ENCODE measurements around the gene AFF3.

AFF3 gene

GRCh38 chr2:99607861-99608491 is 534.4 kb downstream of the AFF3 start:
- H4K8ac ChIP-seq (ENCODE audit: low read depth, low read length), result no peak overlapping the region
- WGBS (ENCODE audit: extremely low coverage, insufficient coverage, insufficient read length), result no CpG with 5 or more reads among the region's 4 CpGs

GRCh38 chr2:99607454-99607853 is 534.9 kb downstream of the AFF3 start:
- DNase-seq, result no peak
- no peak overlapping the region for H3K27ac ChIP-seq (ENCODE audit: low read depth, low read length)
- H3K36me3 ChIP-seq (ENCODE audit: control insufficient read depth in 1 of 2, insufficient read depth in 2 of 2, low read length in 2 of 2), result peaks cover 0 to 2% of the 10 kb centered on the region in 2 experiments
- peak overlapping the region; percentile 95 for H2BK120ac ChIP-seq (ENCODE audit: insufficient read depth, low read length, poor library complexity)
- H4K8ac ChIP-seq (ENCODE audit: low read depth, low read length), result no peak overlapping the region
- H3K18ac ChIP-seq (ENCODE audit: low read length), result no peak overlapping the region
- H2AFZ ChIP-seq (ENCODE audit: insufficient read depth, low read length, poor library complexity), result no peak overlapping the region
- H3K23ac ChIP-seq (ENCODE audit: low read length), result no peak overlapping the region
- no peak overlapping the region for H3K4ac ChIP-seq (ENCODE audit: low read depth, low read length)
- H4K91ac ChIP-seq (ENCODE audit: low read depth, low read length), result peak overlapping the region; percentile 92
- WGBS (ENCODE audit: extremely low coverage, insufficient coverage, insufficient read length), result no CpG with 5 or more reads among the region's 4 CpGs
- H3K9ac ChIP-seq (ENCODE audit: low read length), result no peak overlapping the region
- H3K9me3 ChIP-seq (ENCODE audit: insufficient read depth, low read depth, low read length), result no peaks in the 10 kb centered on the region
- H3K4me3 ChIP-seq (ENCODE audit: low read depth, low read length), result no peak overlapping the region
- H4K12ac ChIP-seq (ENCODE audit: low read depth, low read length), result no peak overlapping the region
- no peak overlapping the region for H3K4me2 ChIP-seq (ENCODE audit: low read length)
- no peak overlapping the region for H2BK5ac ChIP-seq (ENCODE audit: low read depth, low read length, poor library complexity)
- peak overlapping the region; percentile 99 for H2BK12ac ChIP-seq (ENCODE audit: low read length)
- H3K79me1 ChIP-seq (ENCODE audit: low read length), result peaks cover 13% of the 10 kb centered on the region
- H2AK5ac ChIP-seq (ENCODE audit: low read length), result peak overlapping the region; percentile 99
- no peaks in the 10 kb centered on the region for H3K79me2 ChIP-seq (ENCODE audit: control insufficient read depth, insufficient read depth, low read length, poor library complexity)
- H3K14ac ChIP-seq (ENCODE audit: low read length), result peak overlapping the region; percentile 75
- H3K4me1 ChIP-seq (ENCODE audit: control insufficient read depth in 1 of 2, insufficient read depth in 2 of 2, low read length in 2 of 2), result peaks cover 6 to 17% of the 10 kb centered on the region in 2 experiments
- H3K27me3 ChIP-seq (ENCODE audit: insufficient read depth, low read length), result no peaks in the 10 kb centered on the region

More at GRCh38 chr2:99607861-99608491, 534.4 kb downstream of the AFF3 start:
- no peak overlapping the region for H3K4me2 ChIP-seq (ENCODE audit: low read length)
- H3K23ac ChIP-seq (ENCODE audit: low read length), result no peak overlapping the region
- H3K79me1 ChIP-seq (ENCODE audit: low read length), result peaks cover 13% of the 10 kb centered on the region
- H3K27me3 ChIP-seq (ENCODE audit: insufficient read depth, low read length), result no peaks in the 10 kb centered on the region
- H3K4me1 ChIP-seq (ENCODE audit: control insufficient read depth in 1 of 2, insufficient read depth in 2 of 2, low read length in 2 of 2), result peaks cover 3 to 12% of the 10 kb centered on the region in 2 experiments
- no peak overlapping the region for H3K27ac ChIP-seq (ENCODE audit: low read depth, low read length)
- H3K9ac ChIP-seq (ENCODE audit: low read length), result no peak overlapping the region
- H3K18ac ChIP-seq (ENCODE audit: low read length), result no peak overlapping the region
- H3K79me2 ChIP-seq (ENCODE audit: control insufficient read depth, insufficient read depth, low read length, poor library complexity), result no peaks in the 10 kb centered on the region
- H2BK12ac ChIP-seq (ENCODE audit: low read length), result no peak overlapping the region
- H2BK120ac ChIP-seq (ENCODE audit: insufficient read depth, low read length, poor library complexity), result no peak overlapping the region
- H2AK5ac ChIP-seq (ENCODE audit: low read length), result no peak overlapping the region
- H3K4me3 ChIP-seq (ENCODE audit: low read depth, low read length), result no peak overlapping the region
- no peak overlapping the region for H2AFZ ChIP-seq (ENCODE audit: insufficient read depth, low read length, poor library complexity)
- no peak overlapping the region for H3K14ac ChIP-seq (ENCODE audit: low read length)
- no peak overlapping the region for H3K4ac ChIP-seq (ENCODE audit: low read depth, low read length)
- H4K91ac ChIP-seq (ENCODE audit: low read depth, low read length), result no peak overlapping the region
- peaks cover 0 to 2% of the 10 kb centered on the region in 2 experiments for H3K36me3 ChIP-seq (ENCODE audit: control insufficient read depth in 1 of 2, insufficient read depth in 2 of 2, low read length in 2 of 2)
- H2BK5ac ChIP-seq (ENCODE audit: low read depth, low read length, poor library complexity), result no peak overlapping the region
- no peak for DNase-seq
- H3K9me3 ChIP-seq (ENCODE audit: insufficient read depth, low read depth, low read length), result no peaks in the 10 kb centered on the region
- no peak overlapping the region for H4K12ac ChIP-seq (ENCODE audit: low read depth, low read length)

DNA sequence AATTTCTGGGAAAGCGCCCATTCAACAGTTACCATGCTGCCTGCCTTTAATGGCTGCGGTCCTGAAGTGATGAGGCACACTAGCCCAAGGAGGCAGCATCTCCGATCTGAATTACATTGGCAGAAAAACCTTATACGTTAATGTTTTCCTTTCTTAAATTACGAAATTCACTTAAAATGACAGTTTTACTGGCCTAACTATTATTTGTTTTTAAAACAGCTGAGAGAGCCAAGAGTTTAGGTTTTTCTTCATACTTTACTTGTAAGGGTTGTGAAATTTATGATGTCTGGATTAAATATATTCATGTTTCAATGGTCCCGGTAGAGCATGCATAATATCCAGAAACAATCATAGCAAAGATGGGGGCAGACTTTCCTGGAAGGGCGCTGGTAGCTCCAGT is 537.4 kb downstream of the AFF3 start:
- Histone ChIP-seq H3K36me3 (ENCODE audit: control insufficient read depth in 1 of 2, insufficient read depth in 2 of 2, low read length in 2 of 2) (peaks cover 0 to 2% of the 10 kb centered on the region in 2 experiments), H2BK120ac (ENCODE audit: insufficient read depth, low read length, poor library complexity) (no peak overlapping the region), H3K23ac (ENCODE audit: low read length) (no peak overlapping the region), H4K12ac (ENCODE audit: low read depth, low read length) (no peak overlapping the region), H2BK12ac (ENCODE audit: low read length) (no peak overlapping the region), H3K4ac (ENCODE audit: low read depth, low read length) (no peak overlapping the region), H4K8ac (ENCODE audit: low read depth, low read length) (no peak overlapping the region), H3K79me2 (ENCODE audit: control insufficient read depth, insufficient read depth, low read length, poor library complexity) (no peaks in the 10 kb centered on the region), H3K27me3 (ENCODE audit: insufficient read depth, low read length) (peaks cover 2% of the 10 kb centered on the region), H2BK5ac (ENCODE audit: low read depth, low read length, poor library complexity) (no peak overlapping the region), H4K91ac (ENCODE audit: low read depth, low read length) (peak overlapping the region; percentile 29), H3K9ac (ENCODE audit: low read length) (no peak overlapping the region), H3K79me1 (ENCODE audit: low read length) (peaks cover 9% of the 10 kb centered on the region), H3K4me3 (ENCODE audit: low read depth, low read length) (no peak overlapping the region), H3K27ac (ENCODE audit: low read depth, low read length) (no peak overlapping the region), H3K9me3 (ENCODE audit: insufficient read depth, low read depth, low read length) (no peaks in the 10 kb centered on the region), H3K4me1 (ENCODE audit: control insufficient read depth in 1 of 2, insufficient read depth in 2 of 2, low read length in 2 of 2) (peaks cover 13 to 26% of the 10 kb centered on the region in 2 experiments), H2AFZ (ENCODE audit: insufficient read depth, low read length, poor library complexity) (no peak overlapping the region), H3K18ac (ENCODE audit: low read length) (no peak overlapping the region), H2AK5ac (ENCODE audit: low read length) (no peak overlapping the region), H3K4me2 (ENCODE audit: low read length) (no peak overlapping the region), H3K14ac (ENCODE audit: low read length) (no peak overlapping the region)
- DNase-seq, result no peak
- WGBS (ENCODE audit: extremely low coverage, insufficient coverage, insufficient read length), result no CpG with 5 or more reads among the region's 7 CpGs

GRCh38 chr2:99602476-99602875 is 539.9 kb downstream of the AFF3 start:
- H2BK120ac ChIP-seq (ENCODE audit: insufficient read depth, low read length, poor library complexity), result no peak overlapping the region
- H3K18ac ChIP-seq (ENCODE audit: low read length), result no peak overlapping the region
- no peak overlapping the region for H3K23ac ChIP-seq (ENCODE audit: low read length)
- H4K8ac ChIP-seq (ENCODE audit: low read depth, low read length), result no peak overlapping the region
- H4K91ac ChIP-seq (ENCODE audit: low read depth, low read length), result no peak overlapping the region
- H2AFZ ChIP-seq (ENCODE audit: insufficient read depth, low read length, poor library complexity), result no peak overlapping the region
- H3K27me3 ChIP-seq (ENCODE audit: insufficient read depth, low read length), result peaks cover 2% of the 10 kb centered on the region
- H3K27ac ChIP-seq (ENCODE audit: low read depth, low read length), result no peak overlapping the region
- H3K4ac ChIP-seq (ENCODE audit: low read depth, low read length), result no peak overlapping the region
- H2BK12ac ChIP-seq (ENCODE audit: low read length), result no peak overlapping the region
- DNase-seq, result peak in 1 of 2 donors; percentile 60
- H3K4me2 ChIP-seq (ENCODE audit: low read length), result no peak overlapping the region
- no peak overlapping the region for H2AK5ac ChIP-seq (ENCODE audit: low read length)
- no peak overlapping the region for H4K12ac ChIP-seq (ENCODE audit: low read depth, low read length)
- no peaks in the 10 kb centered on the region for H3K9me3 ChIP-seq (ENCODE audit: insufficient read depth, low read depth, low read length)
- H3K79me1 ChIP-seq (ENCODE audit: low read length), result peaks cover 3% of the 10 kb centered on the region
- no peak overlapping the region for H2BK5ac ChIP-seq (ENCODE audit: low read depth, low read length, poor library complexity)
- H3K4me3 ChIP-seq (ENCODE audit: low read depth, low read length), result no peak overlapping the region
- H3K9ac ChIP-seq (ENCODE audit: low read length), result no peak overlapping the region
- H3K79me2 ChIP-seq (ENCODE audit: control insufficient read depth, insufficient read depth, low read length, poor library complexity), result no peaks in the 10 kb centered on the region
- no peak overlapping the region for H3K14ac ChIP-seq (ENCODE audit: low read length)
- H3K4me1 ChIP-seq (ENCODE audit: control insufficient read depth in 1 of 2, insufficient read depth in 2 of 2, low read length in 2 of 2), result peaks cover 13 to 22% of the 10 kb centered on the region in 2 experiments
- no CpG with 5 or more reads among the region's 4 CpGs for WGBS (ENCODE audit: extremely low coverage, insufficient coverage, insufficient read length)
- peaks cover 0 to under 1% of the 10 kb centered on the region in 2 experiments for H3K36me3 ChIP-seq (ENCODE audit: control insufficient read depth in 1 of 2, insufficient read depth in 2 of 2, low read length in 2 of 2)
